Neural cell (in vitro differentiated cells): Measurements from ENCODE around the gene SDF4. TPM values are rescaled to one million over a fixed set of nuclear protein-coding genes. Genes with fewer than 3 reads are reported as not detected.

Source experiments
- H2AFZ ChIP-seq: fragments of 200-600, 300-800 bp; sonication (generic), shearing (Covaris generic); 2 replicates; pipeline ENCODE4 v1.6.0; 2014; ENCODE audit warnings: low read depth, mild to moderate bottlenecking, antibody characterized with exemption, low read length, moderate library complexity
- H3F3A ChIP-seq: fragments of 200-600 bp; shearing (Covaris generic); 2 replicates; pipeline ENCODE4 v1.6.1; 2016; ENCODE audit warnings: mild to moderate bottlenecking, moderate library complexity, mixed read lengths, antibody characterized with exemption, low read length; ENCODE audit not compliant: insufficient read depth, poor library complexity, severe bottlenecking
- H3K27ac ChIP-seq: fragments of 200-600, 300-800 bp; sonication (generic), shearing (Covaris generic); 2 replicates; pipeline ENCODE4 v1.5.1; 2014; ENCODE audit warnings: mild to moderate bottlenecking, low read length, moderate library complexity
- H3K27me3 ChIP-seq: fragments of 300-800, 200-600 bp; sonication (generic), shearing (Covaris generic); 2 replicates; pipeline ENCODE4 v1.6.0; 2014; ENCODE audit warnings: mild to moderate bottlenecking, low read depth, low read length, moderate library complexity; ENCODE audit not compliant: insufficient read depth
- H3K36me3 ChIP-seq: fragments of 300-800, 200-600 bp; sonication (generic), shearing (Covaris generic); 2 replicates; pipeline ENCODE4 v1.5.1; 2014; ENCODE audit warnings: mild to moderate bottlenecking, antibody characterized with exemption, low read length, moderate library complexity; ENCODE audit not compliant: insufficient read depth
- H3K4me2 ChIP-seq: fragments of 300-800, 200-600 bp; sonication (generic), shearing (Covaris generic); 2 replicates; pipeline ENCODE4 v1.6.0; 2014; ENCODE audit warnings: mild to moderate bottlenecking, low read length
- H3K4me3 ChIP-seq: fragments of 300-800, 200-600 bp; sonication (generic), shearing (Covaris generic); 2 replicates; pipeline ENCODE4 v1.5.1; 2014; ENCODE audit warnings: mild to moderate bottlenecking, low read length, moderate library complexity
- H3K79me2 ChIP-seq: fragments of 200-600 bp; shearing (Covaris generic); replicated peaks from 2 replicates; pipeline ENCODE4 v1.6.0; 2014; ENCODE audit warnings: mild to moderate bottlenecking, low read length, moderate library complexity; ENCODE audit not compliant: insufficient read depth
- H3K9ac ChIP-seq: fragments of 300-800, 200-600 bp; sonication (generic), shearing (Covaris generic); 2 replicates; pipeline ENCODE4 v1.6.1; 2016; ENCODE audit warnings: mild to moderate bottlenecking, low read length, mixed read lengths
- H3K9me2 ChIP-seq: fragments of 200-600 bp; shearing (Covaris generic); 2 replicates; pipeline ENCODE4 v1.6.1; 2016; ENCODE audit warnings: mild to moderate bottlenecking, low read length, mixed read lengths; ENCODE audit not compliant: insufficient read depth
- H3K9me3 ChIP-seq: fragments of 200-600, 300-800 bp; sonication (generic), shearing (Covaris generic); 2 replicates; pipeline ENCODE4 v1.6.1; 2016; ENCODE audit warnings: mild to moderate bottlenecking, mixed run types, low read length, moderate library complexity, mixed read lengths
- H4K20me1 ChIP-seq: fragments of 200-600 bp; shearing (Covaris generic); 2 replicates; pipeline ENCODE4 v1.6.1; 2016; ENCODE audit warnings: mild to moderate bottlenecking, mixed run types; ENCODE audit not compliant: insufficient read depth
- EP300 ChIP-seq: fragments of 450-650 bp; conservative IDR thresholded peaks from 2 replicates; pipeline ENCODE4 v1.6.1; 2014; ENCODE audit warnings: antibody characterized with exemption, mild to moderate bottlenecking, moderate library complexity; ENCODE audit not compliant: poor library complexity, severe bottlenecking
- EZH2 ChIP-seq: fragments of 200-600, 300-800 bp; shearing (Covaris generic), sonication (generic); IDR thresholded peaks from 2 replicates; pipeline ENCODE4 v1.6.1; 2014; ENCODE audit warnings: antibody characterized with exemption, low read length, borderline replicate concordance, mild to moderate bottlenecking; ENCODE audit not compliant: insufficient read depth, poor library complexity, severe bottlenecking
- MXI1 ChIP-seq: fragments of 450-650 bp; conservative IDR thresholded peaks from 2 replicates; pipeline ENCODE4 v1.6.1; 2014; ENCODE audit warnings: antibody characterized with exemption, mild to moderate bottlenecking; ENCODE audit not compliant: poor library complexity, severe bottlenecking
- POLR2AphosphoS5 ChIP-seq: IDR thresholded peaks from 2 replicates; pipeline ENCODE4 v1.6.1; 2012
- RAD21 ChIP-seq: fragments of 450-650 bp; conservative IDR thresholded peaks from 2 replicates; pipeline ENCODE4 v1.6.1; 2014; ENCODE audit warnings: antibody characterized with exemption, mild to moderate bottlenecking, moderate library complexity
- SMC3 ChIP-seq: fragments of 450-650 bp; conservative IDR thresholded peaks from 2 replicates; pipeline ENCODE4 v1.6.1; 2014; ENCODE audit warnings: antibody characterized with exemption, mild to moderate bottlenecking, moderate library complexity; ENCODE audit not compliant: poor library complexity
- TAF1 ChIP-seq: IDR thresholded peaks from 2 replicates; pipeline ENCODE4 v1.6.1; 2012; ENCODE audit warnings: low read depth
- polyA plus RNA-seq: library from polyadenylated mRNA; depleted of rRNA; stranded (reverse); fragments of >200 nt; gene quantifications from 2 replicates; pipeline ENCODE4 v1.2.3, GENCODE V29; 2014
- TF ChIP-seq, protein P1 (sequence below): IDR thresholded peaks from 2 replicates; pipeline ENCODE4 v1.6.1; 2012; ENCODE audit warnings: borderline replicate concordance
- TF ChIP-seq, protein P2 (sequence below): fragments of 450-650 bp; IDR thresholded peaks from 2 replicates; pipeline ENCODE4 v1.5.1; 2014; ENCODE audit warnings: antibody characterized with exemption, mild to moderate bottlenecking, moderate library complexity; ENCODE audit not compliant: poor library complexity, severe bottlenecking

The SDF4 gene
- polyA plus RNA-seq, 1 donor from 2014 or later: 91.2 TPM

DNA sequence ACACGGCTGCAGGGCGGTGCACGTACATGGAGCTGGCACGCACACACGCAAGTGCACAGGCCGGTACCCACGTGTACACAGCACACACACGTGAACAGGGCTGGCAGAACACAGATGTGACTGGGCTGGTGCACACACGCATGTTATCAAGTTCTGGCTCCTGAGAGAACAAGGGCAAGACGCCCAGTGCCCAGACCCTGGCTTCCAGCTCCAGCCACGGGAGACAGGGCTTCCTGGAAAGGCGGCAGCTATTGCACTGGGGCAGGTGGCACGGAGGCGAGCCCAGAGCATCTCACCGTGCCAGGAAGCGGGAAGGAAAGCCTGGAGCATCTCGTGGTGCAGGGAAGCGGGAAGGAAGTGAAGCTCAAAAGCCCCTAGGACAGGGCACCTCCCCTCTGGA lies 5.9 kb downstream of the SDF4 start:
- Histone ChIP-seq H4K20me1 (no peaks in the 10 kb centered on the region), H2AFZ (no peak overlapping the region), H3K4me3 (no peak overlapping the region), H3K27me3 (no peaks in the 10 kb centered on the region), H3K9ac (no peak overlapping the region), H3K27ac (no peak overlapping the region), H3K4me2 (no peak overlapping the region), H3K79me2 (peaks cover 18% of the 10 kb centered on the region), H3K9me2 (no peaks in the 10 kb centered on the region), H3K9me3 (no peaks in the 10 kb centered on the region), H3K36me3 (no peaks in the 10 kb centered on the region), H3F3A (no peaks in the 10 kb centered on the region)
- TF ChIP-seq POLR2AphosphoS5 (no peak), SMC3 (no peak)

DNA sequence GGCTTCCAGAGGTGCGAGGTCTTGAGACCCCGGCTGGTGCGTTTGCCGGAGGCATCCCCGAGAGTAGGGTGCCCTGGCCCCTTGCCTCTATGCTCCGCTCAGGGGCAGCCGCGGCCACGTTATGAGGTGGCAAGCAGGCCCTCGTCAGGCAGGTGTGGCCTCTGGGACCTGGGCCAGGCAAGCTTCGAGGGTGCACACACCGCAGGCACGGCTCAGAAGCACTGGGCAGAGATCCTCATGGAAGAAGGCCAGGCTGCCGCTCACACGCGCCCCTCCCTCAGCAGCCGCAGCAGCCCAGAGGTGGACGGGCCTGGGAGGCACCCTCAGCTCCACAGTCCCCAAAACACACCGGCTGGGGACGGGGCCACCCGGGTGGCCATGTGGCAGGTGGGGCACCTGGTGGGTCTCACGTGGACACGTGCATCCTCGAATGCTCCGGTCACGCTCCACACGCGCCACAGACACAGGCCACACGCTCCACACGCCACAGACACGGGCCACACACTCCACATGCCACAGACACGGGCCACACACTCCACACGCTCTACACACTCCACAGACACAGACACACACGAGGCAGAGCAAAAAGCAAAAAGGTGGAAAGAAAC lies 6.5 kb downstream of the SDF4 start:
- Histone ChIP-seq H3K4me3 (no peak overlapping the region), H3K4me2 (no peak overlapping the region), H3K9ac (no peak overlapping the region), H3K9me3 (no peaks in the 10 kb centered on the region), H3K27ac (no peak overlapping the region), H2AFZ (no peak overlapping the region), H3K9me2 (no peaks in the 10 kb centered on the region), H3K36me3 (no peaks in the 10 kb centered on the region), H3K79me2 (peaks cover 12% of the 10 kb centered on the region), H3K27me3 (no peaks in the 10 kb centered on the region), H4K20me1 (no peaks in the 10 kb centered on the region), H3F3A (no peaks in the 10 kb centered on the region)
- TF ChIP-seq, protein P1, sequence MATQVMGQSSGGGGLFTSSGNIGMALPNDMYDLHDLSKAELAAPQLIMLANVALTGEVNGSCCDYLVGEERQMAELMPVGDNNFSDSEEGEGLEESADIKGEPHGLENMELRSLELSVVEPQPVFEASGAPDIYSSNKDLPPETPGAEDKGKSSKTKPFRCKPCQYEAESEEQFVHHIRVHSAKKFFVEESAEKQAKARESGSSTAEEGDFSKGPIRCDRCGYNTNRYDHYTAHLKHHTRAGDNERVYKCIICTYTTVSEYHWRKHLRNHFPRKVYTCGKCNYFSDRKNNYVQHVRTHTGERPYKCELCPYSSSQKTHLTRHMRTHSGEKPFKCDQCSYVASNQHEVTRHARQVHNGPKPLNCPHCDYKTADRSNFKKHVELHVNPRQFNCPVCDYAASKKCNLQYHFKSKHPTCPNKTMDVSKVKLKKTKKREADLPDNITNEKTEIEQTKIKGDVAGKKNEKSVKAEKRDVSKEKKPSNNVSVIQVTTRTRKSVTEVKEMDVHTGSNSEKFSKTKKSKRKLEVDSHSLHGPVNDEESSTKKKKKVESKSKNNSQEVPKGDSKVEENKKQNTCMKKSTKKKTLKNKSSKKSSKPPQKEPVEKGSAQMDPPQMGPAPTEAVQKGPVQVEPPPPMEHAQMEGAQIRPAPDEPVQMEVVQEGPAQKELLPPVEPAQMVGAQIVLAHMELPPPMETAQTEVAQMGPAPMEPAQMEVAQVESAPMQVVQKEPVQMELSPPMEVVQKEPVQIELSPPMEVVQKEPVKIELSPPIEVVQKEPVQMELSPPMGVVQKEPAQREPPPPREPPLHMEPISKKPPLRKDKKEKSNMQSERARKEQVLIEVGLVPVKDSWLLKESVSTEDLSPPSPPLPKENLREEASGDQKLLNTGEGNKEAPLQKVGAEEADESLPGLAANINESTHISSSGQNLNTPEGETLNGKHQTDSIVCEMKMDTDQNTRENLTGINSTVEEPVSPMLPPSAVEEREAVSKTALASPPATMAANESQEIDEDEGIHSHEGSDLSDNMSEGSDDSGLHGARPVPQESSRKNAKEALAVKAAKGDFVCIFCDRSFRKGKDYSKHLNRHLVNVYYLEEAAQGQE: no peak
- TF ChIP-seq EP300: no peak
- TF ChIP-seq, protein P2, sequence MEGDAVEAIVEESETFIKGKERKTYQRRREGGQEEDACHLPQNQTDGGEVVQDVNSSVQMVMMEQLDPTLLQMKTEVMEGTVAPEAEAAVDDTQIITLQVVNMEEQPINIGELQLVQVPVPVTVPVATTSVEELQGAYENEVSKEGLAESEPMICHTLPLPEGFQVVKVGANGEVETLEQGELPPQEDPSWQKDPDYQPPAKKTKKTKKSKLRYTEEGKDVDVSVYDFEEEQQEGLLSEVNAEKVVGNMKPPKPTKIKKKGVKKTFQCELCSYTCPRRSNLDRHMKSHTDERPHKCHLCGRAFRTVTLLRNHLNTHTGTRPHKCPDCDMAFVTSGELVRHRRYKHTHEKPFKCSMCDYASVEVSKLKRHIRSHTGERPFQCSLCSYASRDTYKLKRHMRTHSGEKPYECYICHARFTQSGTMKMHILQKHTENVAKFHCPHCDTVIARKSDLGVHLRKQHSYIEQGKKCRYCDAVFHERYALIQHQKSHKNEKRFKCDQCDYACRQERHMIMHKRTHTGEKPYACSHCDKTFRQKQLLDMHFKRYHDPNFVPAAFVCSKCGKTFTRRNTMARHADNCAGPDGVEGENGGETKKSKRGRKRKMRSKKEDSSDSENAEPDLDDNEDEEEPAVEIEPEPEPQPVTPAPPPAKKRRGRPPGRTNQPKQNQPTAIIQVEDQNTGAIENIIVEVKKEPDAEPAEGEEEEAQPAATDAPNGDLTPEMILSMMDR: no peak
- TF ChIP-seq RAD21: no peak
- TF ChIP-seq TAF1: no peak
- no peak for TF ChIP-seq SMC3
- TF ChIP-seq POLR2AphosphoS5: no peak
- no peak for TF ChIP-seq EZH2

DNA sequence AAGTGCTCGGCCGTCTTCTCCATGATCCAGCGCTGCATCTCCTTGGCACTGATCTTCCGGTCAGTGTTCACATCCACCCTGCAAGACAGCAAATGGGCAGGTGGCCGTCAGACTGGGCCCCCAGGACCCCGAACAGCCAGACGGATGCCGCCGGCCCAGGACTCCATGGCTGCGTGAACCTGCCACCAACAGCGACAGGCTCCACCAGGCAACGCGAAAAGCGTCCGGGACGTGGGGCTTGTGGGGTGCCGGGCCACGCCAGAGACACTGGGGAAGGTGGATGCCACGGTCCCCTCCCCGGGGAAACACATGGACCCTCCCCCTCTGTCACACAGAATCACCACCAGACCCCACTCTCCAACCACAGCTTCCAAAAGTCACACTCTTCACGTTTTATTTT lies 7.9 kb downstream of the SDF4 start:
- H3F3A ChIP-seq: no peaks in the 10 kb centered on the region
- H3K27me3 ChIP-seq: no peaks in the 10 kb centered on the region
- no peaks in the 10 kb centered on the region for H3K9me2 ChIP-seq
- no peak overlapping the region for H3K4me2 ChIP-seq
- H3K27ac ChIP-seq: no peak overlapping the region
- TF ChIP-seq SMC3 (no peak), EP300 (no peak), MXI1 (no peak), TAF1 (no peak)
- no peaks in the 10 kb centered on the region for H4K20me1 ChIP-seq
- H3K36me3 ChIP-seq: no peaks in the 10 kb centered on the region
- H2AFZ ChIP-seq: no peak overlapping the region
- H3K9me3 ChIP-seq: no peaks in the 10 kb centered on the region
- H3K4me3 ChIP-seq: no peak overlapping the region
- H3K9ac ChIP-seq: no peak overlapping the region
- H3K79me2 ChIP-seq: no peaks in the 10 kb centered on the region
